NCI-H524 (cell line): ENCODE results near the gene OR6A2.

Experiments
- DNase-seq, 2 experiments: peaks; one replicate each; lab custom pipeline; 2025; lab: John Stamatoyannopoulos, UW

Gene OR6A2

DNA sequence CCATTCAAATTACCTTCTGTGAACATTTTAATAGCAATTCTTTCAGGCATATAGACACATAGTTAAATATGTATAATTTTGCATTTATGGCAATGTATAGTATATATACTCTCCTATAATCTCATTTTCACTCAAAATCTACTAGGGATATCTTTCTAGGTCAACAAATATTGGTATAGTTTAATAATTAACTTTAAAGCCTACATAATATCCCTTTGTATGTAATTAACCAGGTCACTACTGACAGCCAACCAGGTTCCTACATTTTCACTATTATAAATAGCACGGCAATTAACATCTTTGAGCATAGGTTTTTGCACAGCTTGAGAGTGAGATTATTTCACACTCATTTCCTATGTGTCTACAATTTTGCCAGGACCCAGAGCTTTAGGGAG is 43.5 kb downstream of the OR6A2 start:
- no peak for DNase-seq

GRCh38 chr11:6755303-6755952 is 44.1 kb downstream of the OR6A2 start:
- peak in 1 of 2 experiments; percentile 42 for DNase-seq

- no peak for DNase-seq
Observed at GRCh38 chr11:6747097-6747668, 52.3 kb downstream of the OR6A2 start.

DNA sequence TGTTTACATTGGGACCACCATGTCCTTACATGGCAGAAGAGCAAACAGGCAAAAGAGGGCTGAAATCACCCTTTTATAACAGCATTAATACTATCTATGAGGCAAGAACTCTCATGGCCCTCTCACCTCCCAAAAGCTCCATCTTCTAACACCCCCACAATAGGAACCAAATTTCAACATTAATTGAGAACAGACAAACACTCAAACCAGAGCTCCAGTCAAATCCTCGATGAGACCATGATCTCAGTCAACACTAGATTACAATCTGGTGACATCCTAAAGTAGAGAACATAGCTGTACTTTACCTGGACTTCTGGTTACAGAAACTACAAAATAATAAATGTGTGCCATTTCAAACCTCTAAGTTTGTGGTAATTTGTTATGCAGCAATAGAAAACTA is 52.9 kb downstream of the OR6A2 start:
- no peak for DNase-seq

DNA sequence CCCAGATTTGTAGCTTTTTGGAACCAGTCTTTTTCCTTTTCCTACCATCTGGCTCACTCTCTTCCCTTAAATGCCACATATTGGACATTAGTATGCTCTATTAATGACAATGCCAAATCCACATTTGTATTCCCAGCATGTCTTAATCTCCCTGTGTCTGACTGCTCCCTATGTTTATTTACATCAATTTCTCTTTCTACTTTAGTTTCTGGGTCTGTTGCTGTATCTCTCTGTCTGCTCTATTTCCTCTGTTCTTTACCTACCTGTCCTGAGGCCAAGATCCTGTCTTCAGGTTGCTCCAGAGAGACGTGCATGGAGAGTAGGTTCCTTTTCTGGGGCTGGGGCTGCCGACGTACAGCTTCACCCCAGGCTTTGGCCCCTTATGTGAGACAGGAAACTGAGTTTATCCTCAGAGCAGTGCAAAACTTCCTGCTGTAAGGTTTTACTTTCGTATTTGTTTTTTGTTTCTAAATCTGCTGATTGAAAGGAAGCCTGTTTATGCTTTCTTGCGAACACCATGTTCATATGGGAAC is 53.3 kb downstream of the OR6A2 start:
- DNase-seq = no peak

- no peak for DNase-seq
Observed at GRCh38 chr11:6745465-6746015, 53.9 kb downstream of the OR6A2 start.

DNA sequence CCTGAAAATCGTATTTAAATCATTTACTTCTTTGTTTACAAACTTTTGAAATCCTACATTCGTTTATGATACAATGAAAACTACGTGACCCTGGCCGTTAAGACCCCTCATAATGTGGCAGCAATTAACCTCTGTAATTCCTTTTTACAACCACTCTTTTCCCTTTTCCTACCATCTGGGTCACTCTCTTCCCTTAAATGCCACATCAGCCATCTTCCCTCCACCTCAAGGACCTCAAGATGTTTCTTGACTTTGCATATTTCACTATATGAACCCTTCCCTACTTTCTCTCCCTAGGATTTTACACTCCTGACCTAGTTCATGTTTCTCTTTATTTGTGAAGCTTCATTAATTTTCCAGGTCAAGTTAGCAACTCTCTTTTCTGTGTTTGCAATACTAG is 54.5 kb downstream of the OR6A2 start:
- DNase-seq = no peak

DNA sequence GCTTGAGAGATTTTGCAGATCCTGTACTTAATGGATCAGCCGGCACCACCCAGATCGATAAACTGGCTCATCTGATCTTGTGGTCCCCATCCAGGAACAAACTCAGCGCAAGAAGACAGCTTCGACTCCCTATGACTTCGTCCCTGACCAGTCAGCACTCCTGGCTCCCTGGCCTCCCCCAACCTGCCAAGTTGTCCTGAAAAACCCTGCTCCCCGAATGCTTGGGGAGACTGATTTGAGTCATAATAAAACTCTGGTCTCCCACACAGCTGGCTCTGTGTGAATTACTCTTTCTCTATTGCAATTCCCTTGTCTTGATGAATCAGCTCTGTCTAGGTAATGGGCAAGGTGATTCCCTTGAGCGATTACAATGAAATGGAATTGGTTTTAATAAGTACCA is 57.2 kb downstream of the OR6A2 start:
- no peak for DNase-seq
